GM19099 (cell line): ENCODE results near the gene MTFR1L.

Experiments used
- POLR2A ChIP-seq: IDR thresholded peaks from 3 replicates; pipeline ENCODE4 v1.6.1; 2011; ENCODE audit warnings: low read depth; ENCODE audit not compliant: insufficient read length; ENCODE audit errors: extremely low read depth

Gene MTFR1L

DNA sequence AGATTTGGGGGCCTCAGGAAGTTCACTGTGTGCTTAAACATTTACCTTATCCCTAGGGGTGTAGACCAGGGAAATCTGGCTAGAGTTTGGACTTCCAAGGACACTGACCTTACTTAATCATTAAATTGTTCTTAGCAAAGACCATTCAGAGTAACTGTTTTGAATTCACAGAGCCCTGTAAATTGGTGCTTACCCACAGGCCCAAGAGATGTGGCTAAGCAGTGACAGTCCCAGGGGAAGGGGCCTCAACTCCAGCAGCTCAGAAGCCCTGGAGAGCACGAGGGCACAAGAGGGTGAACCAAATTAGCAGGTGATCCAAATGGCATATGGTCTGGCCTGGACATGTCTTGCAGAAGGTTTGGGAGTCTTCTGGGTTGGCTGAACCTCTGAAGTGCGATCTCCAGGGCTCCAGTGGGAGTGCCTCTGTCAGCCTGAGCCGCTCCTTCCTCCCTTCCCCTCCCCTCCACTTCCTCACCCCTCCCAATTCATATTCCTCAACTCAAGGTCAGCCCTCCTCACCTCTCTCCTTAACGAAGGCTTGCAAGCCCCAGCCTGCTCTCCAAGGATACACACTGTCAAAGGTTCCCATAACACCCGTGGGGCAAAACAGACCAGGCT is 51.4 kb downstream of the MTFR1L start:
- TF ChIP-seq POLR2A, result no peak

DNA sequence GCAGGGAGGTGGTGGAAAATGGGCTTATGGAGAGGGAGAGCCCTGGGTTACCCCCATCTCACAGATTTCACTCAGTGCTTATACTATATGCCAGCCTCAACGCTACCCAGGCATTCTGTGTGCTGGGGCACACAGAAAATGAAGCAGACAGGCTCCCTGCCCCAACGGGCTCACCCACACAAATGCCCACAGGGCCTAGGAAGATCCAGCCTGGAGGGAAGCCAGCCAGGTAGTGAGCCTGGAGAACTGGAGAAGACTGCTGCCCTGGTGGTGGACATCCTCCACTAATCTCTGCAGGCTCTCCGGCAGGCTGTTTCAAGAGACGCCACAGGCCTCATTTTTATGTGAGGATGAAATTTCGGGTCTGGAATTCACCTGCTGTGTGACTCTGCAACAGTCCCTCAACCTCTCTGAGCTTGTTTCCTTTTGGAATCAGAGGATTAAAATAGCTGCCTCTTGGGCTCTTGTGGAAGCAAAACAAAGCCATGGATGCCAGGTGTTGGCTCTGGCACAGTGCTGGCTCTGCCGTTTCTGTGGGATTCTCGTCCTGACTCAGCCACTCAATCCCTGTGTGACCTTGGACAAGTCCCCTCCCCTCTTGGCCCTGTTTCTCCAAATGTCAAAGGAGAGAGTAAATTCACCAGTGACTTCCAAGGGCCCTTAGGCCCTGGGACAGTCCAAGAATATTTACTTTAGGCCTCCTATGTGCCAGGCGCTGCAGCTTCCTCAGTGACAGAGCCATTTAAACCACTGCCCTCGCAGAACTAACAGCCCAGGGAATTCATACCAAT is 52.1 kb downstream of the MTFR1L start:
- TF ChIP-seq POLR2A, result no peak

- TF ChIP-seq POLR2A, result no peak
Measured at GRCh38 chr1:25872713-25873112, 53.0 kb downstream of the MTFR1L start.

- TF ChIP-seq POLR2A, result no peak
Measured at GRCh38 chr1:25873120-25873519, 53.4 kb downstream of the MTFR1L start.

- TF ChIP-seq POLR2A, result no peak
Measured at GRCh38 chr1:25874209-25874608, 54.5 kb downstream of the MTFR1L start.

- no peak for TF ChIP-seq POLR2A
Measured at GRCh38 chr1:25874635-25875153, 54.9 kb downstream of the MTFR1L start.

DNA sequence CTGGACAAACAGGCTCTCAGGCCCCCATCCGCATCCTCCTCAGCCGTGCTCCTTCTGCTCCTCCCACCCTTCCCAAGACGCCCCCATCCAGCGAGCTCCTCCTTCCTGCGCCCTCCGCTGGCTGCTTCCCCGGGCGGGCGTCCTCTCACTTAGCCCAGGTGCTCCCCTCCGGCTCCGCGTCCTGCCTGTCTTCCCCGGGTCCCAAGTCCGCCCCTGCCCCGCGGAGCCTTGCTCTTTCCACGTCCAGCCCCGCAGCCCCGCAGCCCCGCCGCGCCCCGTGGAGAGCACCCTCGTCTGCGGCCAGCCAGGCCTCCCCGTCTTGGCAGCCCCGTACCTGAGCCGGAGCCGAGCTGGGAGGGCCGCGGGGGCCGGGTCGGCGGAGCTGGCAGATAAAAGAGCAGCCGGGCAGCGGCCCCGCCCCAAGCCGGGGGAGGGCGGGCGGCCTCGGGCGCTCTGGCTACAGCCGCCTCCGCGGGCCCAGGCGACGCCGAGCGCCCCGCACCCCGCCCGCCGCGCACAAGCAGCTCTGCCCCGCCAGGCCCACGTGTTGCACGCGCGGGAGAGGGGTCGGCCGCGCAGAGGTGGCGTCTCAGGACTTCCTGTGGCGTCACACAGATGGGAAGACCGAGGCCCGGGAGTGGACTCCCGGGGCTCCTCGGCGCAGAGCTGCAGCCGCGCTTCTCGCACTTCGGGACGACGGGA is 55.6 kb downstream of the MTFR1L start, which contains the start of gene PAQR7:
PAQR7 (minus strand) TSS at position 555 of the 702 bp plus-strand sequence. CDS start 11,869 bp downstream, outside the sequence.
- TF ChIP-seq POLR2A, result no peak

- no peak for TF ChIP-seq POLR2A
Measured at GRCh38 chr1:25875856-25876692, 56.3 kb downstream of the MTFR1L start.

- TF ChIP-seq POLR2A, result no peak
Measured at GRCh38 chr1:25876693-25877077, 56.9 kb downstream of the MTFR1L start.

GRCh38 chr1:25877155-25877554 is 57.4 kb downstream of the MTFR1L start:
- TF ChIP-seq POLR2A, result no peak

DNA sequence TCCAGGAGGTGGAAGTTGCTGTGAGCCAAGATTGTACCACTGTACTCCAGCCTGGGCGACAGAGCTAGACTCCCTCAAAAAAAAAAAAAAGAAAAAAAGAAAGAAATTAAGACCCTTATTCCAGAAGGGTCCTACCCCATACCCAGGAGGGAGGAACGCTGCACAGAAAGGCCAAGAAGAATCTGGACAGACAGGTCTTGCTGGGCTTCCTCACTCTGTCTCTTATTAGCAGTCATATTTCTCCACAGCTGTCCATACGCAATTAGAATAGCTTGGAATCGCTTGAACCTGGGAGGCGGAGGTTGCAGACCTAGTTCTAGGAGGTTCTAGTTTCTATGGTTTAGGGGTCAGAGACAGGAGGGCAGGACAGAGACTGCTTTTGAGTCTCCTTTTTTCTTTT is 58.9 kb downstream of the MTFR1L start:
- TF ChIP-seq POLR2A, result no peak

- TF ChIP-seq POLR2A, result no peak
Measured at GRCh38 chr1:25879675-25880074, 59.9 kb downstream of the MTFR1L start.

GRCh38 chr1:25880518-25880917 is 60.8 kb downstream of the MTFR1L start:
- TF ChIP-seq POLR2A, result no peak

GRCh38 chr1:25881266-25881665 is 61.5 kb downstream of the MTFR1L start:
- no peak for TF ChIP-seq POLR2A
